ENCODE measurements around the gene DGKE.

DNA sequence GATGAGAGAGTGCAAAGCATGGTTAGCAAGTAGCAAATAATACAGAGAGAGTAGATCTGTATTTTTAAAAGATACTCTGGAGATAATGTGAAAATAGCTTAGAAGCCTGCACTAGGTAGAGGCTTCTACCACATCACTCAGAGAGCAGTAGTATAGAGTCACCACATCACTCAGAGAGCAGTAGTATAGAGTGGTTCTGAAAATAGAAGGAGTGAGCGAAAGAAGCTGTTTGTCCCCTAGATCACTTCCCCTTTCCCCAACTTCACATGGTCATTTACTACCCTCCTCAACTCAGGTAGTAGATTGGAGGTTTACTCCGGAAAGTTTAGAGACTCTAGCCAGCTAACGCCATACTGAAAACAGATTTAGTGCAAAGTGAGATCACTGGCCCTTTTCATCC lies 17.1 kb downstream of the DGKE start:
- TF ChIP-seq, protein P1, sequence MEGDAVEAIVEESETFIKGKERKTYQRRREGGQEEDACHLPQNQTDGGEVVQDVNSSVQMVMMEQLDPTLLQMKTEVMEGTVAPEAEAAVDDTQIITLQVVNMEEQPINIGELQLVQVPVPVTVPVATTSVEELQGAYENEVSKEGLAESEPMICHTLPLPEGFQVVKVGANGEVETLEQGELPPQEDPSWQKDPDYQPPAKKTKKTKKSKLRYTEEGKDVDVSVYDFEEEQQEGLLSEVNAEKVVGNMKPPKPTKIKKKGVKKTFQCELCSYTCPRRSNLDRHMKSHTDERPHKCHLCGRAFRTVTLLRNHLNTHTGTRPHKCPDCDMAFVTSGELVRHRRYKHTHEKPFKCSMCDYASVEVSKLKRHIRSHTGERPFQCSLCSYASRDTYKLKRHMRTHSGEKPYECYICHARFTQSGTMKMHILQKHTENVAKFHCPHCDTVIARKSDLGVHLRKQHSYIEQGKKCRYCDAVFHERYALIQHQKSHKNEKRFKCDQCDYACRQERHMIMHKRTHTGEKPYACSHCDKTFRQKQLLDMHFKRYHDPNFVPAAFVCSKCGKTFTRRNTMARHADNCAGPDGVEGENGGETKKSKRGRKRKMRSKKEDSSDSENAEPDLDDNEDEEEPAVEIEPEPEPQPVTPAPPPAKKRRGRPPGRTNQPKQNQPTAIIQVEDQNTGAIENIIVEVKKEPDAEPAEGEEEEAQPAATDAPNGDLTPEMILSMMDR (IDR thresholded peaks at IDR 0.05) = no peak
- TF ChIP-seq POLR2AphosphoS5 (IDR thresholded peaks at IDR 0.05; ENCODE audit: low read depth, low read length) = no peak
